Measurements from ENCODE around the gene CYBB. TPM values are rescaled to one million over a fixed set of nuclear protein-coding genes. Genes with fewer than 3 reads are reported as not detected.

CYBB gene
- total and polyA plus RNA-seq, 2 of the 4 experiments (the other 2 are of a cell fraction) = not detected

GRCh38 chrX:37781814-37782213 lies 2.0 kb downstream of the CYBB start:
- H2BK15ac ChIP-seq (ENCODE audit: low read depth, low read length) = no peak overlapping the region
- no peak overlapping the region for H3K4me3 ChIP-seq (ENCODE audit: insufficient read depth, low read depth, low read length)
- no peaks in the 10 kb centered on the region for H4K20me1 ChIP-seq (ENCODE audit: insufficient read depth, low read length)
- no peak overlapping the region for H3K56ac ChIP-seq (ENCODE audit: extremely low read depth, insufficient read depth, low read length)
- ATAC-seq (ENCODE audit: low read depth) (no peak), DNase-seq (no peak)
- no TSS peak for BruUV-seq (replicated peaks)
- CTCF ChIA-PET = interaction anchor here (0.6 kb wide), 1 partner anchor 79 kb away, joined by 4 read pairs; no protein-coding TSS in a partner anchor
- TF ChIP-seq MAZ (IDR thresholded peaks at IDR 0.05; ENCODE audit: borderline replicate concordance, low read depth, low read length) (no peak), POLR2A (IDR thresholded peaks at IDR 0.05; ENCODE audit: low read depth, low read length) (no peak)
- no peak overlapping the region for H2AK5ac ChIP-seq (ENCODE audit: low read depth, low read length)
- H4K5ac ChIP-seq (ENCODE audit: low read depth, low read length) = no peak overlapping the region
- intact Hi-C loops (cut with micrococcal nuclease) (no loop called here), in situ Hi-C loops (cut with MboI; ENCODE audit: low sequenced_read_pairs) (no loop called here), dilution Hi-C loops (cut with HindIII; ENCODE audit: low sequenced_read_pairs, unreplicated experiment) (no loop called here)
- no peak overlapping the region for H3K18ac ChIP-seq (ENCODE audit: low read depth, low read length)
- H3K4me2 ChIP-seq (ENCODE audit: low read depth, low read length) = no peak overlapping the region
- H3K4me1 ChIP-seq (ENCODE audit: control insufficient read depth, insufficient read depth, low read length) = no peaks in the 10 kb centered on the region
- no peak overlapping the region for H2BK5ac ChIP-seq (ENCODE audit: low read depth, low read length, poor library complexity, severe bottlenecking)
- H3K36me3 ChIP-seq (ENCODE audit: control insufficient read depth, insufficient read depth, low read length) = no peaks in the 10 kb centered on the region
- no peak overlapping the region for H4K8ac ChIP-seq (ENCODE audit: low read depth in 2 of 2, low read length in 2 of 2)
- no peak overlapping the region for H2AFZ ChIP-seq (replicated peaks; ENCODE audit: low read length, poor library complexity)
- H2AK9ac ChIP-seq (replicated peaks; ENCODE audit: low read depth, low read length, poor library complexity) = no peak overlapping the region
- H3K9me1 ChIP-seq (ENCODE audit: insufficient read depth, low read length) = no peaks in the 10 kb centered on the region
- H3K79me1 ChIP-seq (ENCODE audit: low read depth in 1 of 2, low read length in 2 of 2) = no peaks in the 10 kb centered on the region
- no peak overlapping the region for H3K14ac ChIP-seq (replicated peaks; ENCODE audit: low read depth, low read length)
- no peak overlapping the region for H3K23ac ChIP-seq (ENCODE audit: low read depth, low read length)
- no peak overlapping the region for H3K27ac ChIP-seq (ENCODE audit: insufficient read depth, low read length)
- no peak overlapping the region for H2BK120ac ChIP-seq (ENCODE audit: low read depth, low read length)
- peaks cover 2% of the 10 kb centered on the region; the same call in 1 of the 2 replicates for H3K27me3 ChIP-seq (ENCODE audit: control insufficient read depth, insufficient read depth, low read length)
- H4K91ac ChIP-seq (ENCODE audit: insufficient read depth, low read depth, low read length) = no peak overlapping the region
- POLR2A ChIA-PET (ENCODE audit: unreplicated experiment) = no interaction called here
- whole genome bisulfite sequencing, 2 experiments (ENCODE audit: extremely low coverage in 2 of 2, insufficient read length in 1 of 2) = no CpG with 5 or more reads among the region's 3 CpGs
- no peaks in the 10 kb centered on the region for H3K9me3 ChIP-seq (ENCODE audit: control insufficient read depth, insufficient read depth, low read length)
- no peak overlapping the region for H2BK20ac ChIP-seq (ENCODE audit: low read depth, low read length)
- H3K4ac ChIP-seq (ENCODE audit: low read depth, low read length) = no peak overlapping the region
- no peak overlapping the region for H3K9ac ChIP-seq (ENCODE audit: low read depth, low read length)

All from IMR-90 (cell line).